K562 (cell line): ENCODE results near the gene RIPK3. TPM values are rescaled to one million over a fixed set of nuclear protein-coding genes. Genes with fewer than 3 reads are reported as not detected.
A peak's percentile ranks its signal among the peaks of the same experiment; 100 is the strongest.

Experiments used
- ATAC-seq: fragments of 200-7000 bp; cut with Tn5 transposase; 3 replicates; pipeline ENCODE4 v1.9.1; 2020; ENCODE audit warnings: moderate library complexity
- BruUV-seq: library from RNA; stranded (reverse); fragments of 400-500 nt; replicated peaks from 2 replicates; lab custom pipeline; 2021; lab: Mats Ljungman, UMichigan
- CTCF ChIA-PET: fragments of 300-600 bp; formaldehyde crosslinking; extraction: SDS; loops from one replicate; lab custom pipeline; 2021; ENCODE audit warnings: low intra/inter-chr PET ratio; lab: Yijun Ruan, JAX
- POLR2A ChIA-PET: fragments of 300-600, 350-650 bp; sonication (Branson Sonifier 250); formaldehyde crosslinking; extraction: SDS; loops from one replicate; lab custom pipeline; 2021; ENCODE audit warnings: antibody characterized with exemption, inconsistent platforms; lab: Yijun Ruan, JAX
- DNase-seq, 4 experiments: peaks; one replicate each; pipeline versions ENCODE4 v3.0.0 to v3.0.0-alpha.2; 2011 to 2018; ENCODE audit warnings: low spot score in 3 of 4, mixed read lengths in 3 of 4; ENCODE audit errors: extremely low read depth in 1 of 4
- FAIRE-seq: peaks from 2 replicates; lab custom pipeline; 2011; peaks lifted over from hg19 to GRCh38; lab: Jason Lieb, UNC
- H2AFZ ChIP-seq: 2 replicates; pipeline ENCODE4 v1.6.0; 2011; ENCODE audit warnings: low read depth, low read length, control low read depth, inconsistent platforms
- H3K27ac ChIP-seq: fragments of 200-600 bp; 3 replicates; pipeline ENCODE4 v1.8.0; 2011; ENCODE audit warnings: low read depth, mild to moderate bottlenecking, control low read depth, inconsistent platforms, low read length, moderate library complexity, mixed read lengths; ENCODE audit errors: extremely low read depth
- H3K27me3 ChIP-seq, 2 experiments: fragments of 300-600 bp in 1 of 2; 2 replicates in 1 of 2; 3 replicates in 1 of 2; pipeline versions ENCODE4 v1.6.0 to v1.8.0; 2011; ENCODE audit warnings: inconsistent platforms in 2 of 2, low read length in 2 of 2, mild to moderate bottlenecking in 1 of 2, mixed read lengths in 1 of 2, moderate library complexity in 1 of 2; ENCODE audit not compliant: control insufficient read depth in 2 of 2, insufficient read depth in 2 of 2
- H3K36me3 ChIP-seq: fragments of 300-600 bp; 3 replicates; pipeline ENCODE4 v1.8.0; 2011; ENCODE audit warnings: mild to moderate bottlenecking, low read length, inconsistent platforms; ENCODE audit not compliant: control insufficient read depth, insufficient read depth
- H3K4me1 ChIP-seq, 2 experiments: fragments of 200-600 bp in 1 of 2; replicated peaks in 1 of 2; 2 replicates in 1 of 2; 3 replicates in 1 of 2; pipeline versions ENCODE4 v1.5.1 to v1.8.0; 2011; ENCODE audit warnings: inconsistent platforms in 2 of 2, low read length in 2 of 2, mild to moderate bottlenecking in 1 of 2, mixed read lengths in 1 of 2, moderate library complexity in 1 of 2; ENCODE audit not compliant: control insufficient read depth in 2 of 2, insufficient read depth in 2 of 2
- H3K4me2 ChIP-seq: 2 replicates; pipeline ENCODE4 v1.6.1; 2011; ENCODE audit warnings: low read length, control low read depth, inconsistent platforms, mixed read lengths; ENCODE audit not compliant: insufficient read depth
- H3K4me3 ChIP-seq: fragments of 200-600 bp; sonication (generic), shearing (Covaris generic); 2 replicates; pipeline ENCODE4 v1.5.1; 2016; ENCODE audit warnings: control low read depth, inconsistent platforms
- H3K79me2 ChIP-seq: fragments of 200-600 bp; 3 replicates; pipeline ENCODE4 v1.8.0; 2011; ENCODE audit warnings: low read length, inconsistent platforms; ENCODE audit not compliant: control insufficient read depth, insufficient read depth
- H3K9ac ChIP-seq, 2 experiments: 2 replicates each; pipeline versions ENCODE4 v1.6.0 to v1.6.1; 2011; ENCODE audit warnings: low read depth in 2 of 2, low read length in 2 of 2, control low read depth in 1 of 2, inconsistent platforms in 1 of 2, mild to moderate bottlenecking in 1 of 2, mixed read lengths in 1 of 2; ENCODE audit not compliant: insufficient read depth in 1 of 2
- H3K9me1 ChIP-seq: one replicate; pipeline ENCODE4 v1.6.0; 2011; ENCODE audit warnings: inconsistent platforms, mild to moderate bottlenecking, low read length, moderate library complexity; ENCODE audit not compliant: control insufficient read depth, insufficient read depth
- H3K9me3 ChIP-seq: replicated peaks from 2 replicates; pipeline ENCODE4 v1.5.1; 2011; ENCODE audit warnings: low read depth, low read length, inconsistent platforms; ENCODE audit not compliant: control insufficient read depth, insufficient read depth
- H4K20me1 ChIP-seq: replicated peaks from 2 replicates; pipeline ENCODE4 v1.6.1; 2011; ENCODE audit warnings: low read length, inconsistent platforms, mixed read lengths; ENCODE audit not compliant: control insufficient read depth, insufficient read depth
- ARID2 ChIP-seq: fragments of 450-650 bp; IDR thresholded peaks from 2 replicates; pipeline ENCODE4 v1.6.1; 2017; ENCODE audit warnings: antibody characterized with exemption, mild to moderate bottlenecking
- CBFA2T3 ChIP-seq: fragments of 450-650 bp; IDR thresholded peaks from 2 replicates; pipeline ENCODE4 v1.6.1; 2017
- NFYB ChIP-seq: IDR thresholded peaks from 2 replicates; pipeline ENCODE4 v1.6.1; 2011; ENCODE audit warnings: mild to moderate bottlenecking, moderate library complexity; ENCODE audit not compliant: insufficient read length; ENCODE audit errors: extremely low read depth
- TAF7 ChIP-seq: fragments of 450-650 bp; IDR thresholded peaks from 2 replicates; pipeline ENCODE4 v1.6.1; 2016; ENCODE audit warnings: missing genetic modification characterization, missing compliant biosample characterization
- ZBTB12 ChIP-seq: fragments of 250-450 bp; sonication (Bioruptor Pico); IDR thresholded peaks from 2 replicates; pipeline ENCODE4 v1.4.0; 2020
- ZBTB7A ChIP-seq: IDR thresholded peaks from 2 replicates; pipeline ENCODE4 v1.6.1; 2011; ENCODE audit warnings: low read depth, mild to moderate bottlenecking, low read length, moderate library complexity, borderline replicate concordance; ENCODE audit not compliant: control insufficient read depth
- ZNF121 ChIP-seq: sonication (generic); formaldehyde crosslinking; conservative IDR thresholded peaks from 2 replicates; pipeline ENCODE4 v1.8.0; 2022; ENCODE audit warnings: missing genetic modification reagents
- ZNF316 ChIP-seq: fragments of 450-650 bp; IDR thresholded peaks from 2 replicates; pipeline ENCODE4 v1.6.1; 2016
- ZNF518B ChIP-seq: fragments of 250-450 bp; sonication (Bioruptor Pico); IDR thresholded peaks from 2 replicates; pipeline ENCODE4 v1.5.0; 2021; ENCODE audit warnings: mild to moderate bottlenecking, moderate library complexity
- WGBS: fragments of 100-300 bp; shearing (Covaris generic); methylation state at CpG from one replicate; pipeline ENCODE4 v1.1.6; 2016; ENCODE audit warnings: low coverage, mixed read lengths; ENCODE audit not compliant: insufficient coverage; ENCODE audit errors: missing lambda C conversion rate; 5-methylcytosine and 5-hydroxymethylcytosine counted together
- in situ Hi-C: fragments of 300-500 bp; cut with MboI; formaldehyde crosslinking; loops from 4 replicates; pipeline ENCODE4 v1.15.0; 2018; ENCODE audit warnings: inconsistent platforms, mixed read lengths
- intact Hi-C: fragments of 100-400 bp; cut with micrococcal nuclease; formaldehyde crosslinking; loops from 2 replicates; pipeline ENCODE4 v1.14.2; 2022
- polyA plus RNA-seq, 8 experiments: library from polyadenylated mRNA; depleted of rRNA in 4 of 8; stranded (reverse) in 5 of 8; unstranded in 3 of 8; fragments of >200 nt; fragmentation: Nextera tagmentation in 2 of 8; fragmentation: Illumina TruSeq in 1 of 8; extraction: Ambion mirVana in 2 of 8; extraction: Trizol in 1 of 8; gene quantifications; 2 replicates each; pipeline versions ENCODE4 v1.2.1 to v1.2.3, GENCODE V29; 2011 to 2014; ENCODE audit warnings: inconsistent platforms in 1 of 8, missing spikeins in 1 of 8
- total RNA-seq, 7 experiments: library from RNA; depleted of rRNA in 6 of 7; stranded (reverse); fragments of >200 nt in 6 of 7; fragmentation: Illumina TruSeq in 2 of 7; extraction: Trizol in 2 of 7; gene quantifications; 2 replicates each; pipeline versions ENCODE4 v1.2.1 to v1.2.3, GENCODE V29; 2011 to 2021; ENCODE audit warnings: low replicate concordance in 1 of 7

RIPK3 gene
- total and polyA plus RNA-seq, 9 of the 15 experiments (the other 6 are each of a cell fraction or from before 2014, with no cell fraction given) = 0.03 to 0.43 (median 0.28) TPM; not detected in 3

- in situ Hi-C loops = no loop called here
- intact Hi-C loops = no loop called here
- Histone ChIP-seq H3K4me3 (no peak overlapping the region), H3K9me3 (no peaks in the 10 kb centered on the region), H3K36me3 (no peaks in the 10 kb centered on the region), H3K79me2 (no peaks in the 10 kb centered on the region), H3K9me1 (no peaks in the 10 kb centered on the region), H3K4me1 (peaks cover 18 to 24% of the 10 kb centered on the region in 2 experiments), H3K4me2 (no peak overlapping the region), H3K27me3 (no peaks in the 10 kb centered on the region), H3K27ac (no peak overlapping the region), H2AFZ (peak overlapping the region; percentile 8; the same call in 1 of the 2 replicates), H4K20me1 (no peaks in the 10 kb centered on the region), H3K9ac (no peak overlapping the region)
- TF ChIP-seq ZNF121 (CRISPR knock-in tag) = 0 out of 2 replicates have a peak, but pooled peaks have one; percentile 34
- TF ChIP-seq NFYB = no peak
- CTCF ChIA-PET = no interaction called here
- 48% methylated on average over 6 of the region's 7 CpGs for WGBS
- ATAC-seq = no peak
- no TSS peak for BruUV-seq
- no peak for DNase-seq
- FAIRE-seq = no peak
- POLR2A ChIA-PET = interaction anchor here (0.6 to 1.6 kb wide), 4 partner anchors 9 to 820 kb away, joined by 4 to 6 read pairs (median 4); no protein-coding TSS in a partner anchor
Measured at GRCh38 chr14:24378981-24379906, 39.5 kb upstream of the RIPK3 start.

GRCh38 chr14:24378327-24378726 lies 38.5 kb upstream of the RIPK3 start:
- ATAC-seq (peak; percentile 42), FAIRE-seq (peak; percentile 78), DNase-seq (peak; percentile 31 to 58 (median 43))
- in situ Hi-C loops (no loop called here), intact Hi-C loops (no loop called here)
- Histone ChIP-seq H2AFZ (peak overlapping the region; percentile 72; the same call in 1 of the 2 replicates), H3K79me2 (no peaks in the 10 kb centered on the region), H3K27me3 (no peaks in the 10 kb centered on the region), H3K9me3 (no peaks in the 10 kb centered on the region), H3K9me1 (no peaks in the 10 kb centered on the region), H3K27ac (peak overlapping the region; percentile 30; the same call in 1 of the 3 replicates), H3K36me3 (no peaks in the 10 kb centered on the region), H3K4me2 (peak overlapping the region; percentile 58), H3K4me3 (no peak overlapping the region), H3K9ac (peak overlapping the region; percentile 25 to 41; a peak in 3 of 4 replicates), H4K20me1 (no peaks in the 10 kb centered on the region), H3K4me1 (peaks cover 18 to 24% of the 10 kb centered on the region in 2 experiments)
- TF ChIP-seq TAF7 (tag) = no peak
- no peak for TF ChIP-seq ZBTB12 (CRISPR knock-in tag)
- TF ChIP-seq ZNF518B (CRISPR knock-in tag) = no peak
- peak; percentile 24; the same call in 1 of the 2 replicates for TF ChIP-seq ZBTB7A
- TF ChIP-seq ARID2 = no peak
- TF ChIP-seq ZNF316 = peak; percentile 50; the same call in 1 of the 2 replicates
- peak; percentile 55 for TF ChIP-seq CBFA2T3
- WGBS = 5% methylated on average over 3 of the region's 3 CpGs
- BruUV-seq = no TSS peak
- ChIA-PET POLR2A (interaction anchor here (0.9 to 1.6 kb wide), 3 partner anchors 12 to 56 kb away, joined by 4 to 5 read pairs (median 4); no protein-coding TSS in a partner anchor), CTCF (no interaction called here)
